Measurements from ENCODE around the gene ZNF169.

- TF ChIP-seq CTCF (IDR thresholded peaks at IDR 0.05; ENCODE audit: poor library complexity) (no peak), EZH2 (IDR thresholded peaks at IDR 0.05; ENCODE audit: borderline replicate concordance) (no peak), EZH2phosphoT487 (IDR thresholded peaks at IDR 0.05; ENCODE audit: low read depth, severe bottlenecking, unreplicated experiment) (no peak)
These were observed 18.9 kb downstream of the ZNF169 start for GRCh38 chr9:94277885-94278536.

Measured in hepatocyte (in vitro differentiated cells).